CD4-positive, CD25-positive, alpha-beta regulatory T cell (primary cell): ENCODE results near the gene NOL6. TPM values are rescaled to one million over a fixed set of nuclear protein-coding genes. Genes with fewer than 3 reads are reported as not detected.

Source experiments
- ATAC-seq, 2 donors: fragments of 150-1000 bp; cut with Tn5 transposase; one replicate each; pipeline ENCODE4 v1.10.0; 2021; ENCODE audit warnings: low read depth in 2 of 2, moderate number of reproducible peaks in 2 of 2, moderate library complexity in 1 of 2
- DNase-seq, 3 donors: peaks; one replicate each; pipeline versions ENCODE4 v3.0.0 to v3.0.0-alpha.2; 2012 to 2022; ENCODE audit warnings: mixed read lengths in 1 of 3
- H3K27ac ChIP-seq: one replicate; pipeline ENCODE4 v1.7.0; 2013; ENCODE audit warnings: mild to moderate bottlenecking, low read length; ENCODE audit not compliant: insufficient read depth, poor library complexity, severe bottlenecking
- H3K27me3 ChIP-seq: one replicate; pipeline ENCODE4 v1.7.0; 2013; ENCODE audit warnings: low read length; ENCODE audit not compliant: control insufficient read depth, insufficient read depth
- H3K36me3 ChIP-seq: one replicate; pipeline ENCODE4 v1.7.0; 2013; ENCODE audit warnings: mild to moderate bottlenecking, low read length, moderate library complexity; ENCODE audit not compliant: control insufficient read depth, insufficient read depth
- H3K4me1 ChIP-seq: 2 replicates; pipeline ENCODE4 v1.7.0; 2013; ENCODE audit warnings: mild to moderate bottlenecking, low read length; ENCODE audit not compliant: insufficient read depth, control insufficient read depth, poor library complexity, severe bottlenecking
- H3K4me3 ChIP-seq: one replicate; pipeline ENCODE4 v1.7.0; 2013; ENCODE audit warnings: low read depth, mild to moderate bottlenecking, low read length, moderate library complexity
- H3K9me3 ChIP-seq, 2 experiments: 1 replicate in 1 of 2; 2 replicates in 1 of 2; pipeline ENCODE4 v1.7.0; 2013; ENCODE audit warnings: low read length in 2 of 2, mild to moderate bottlenecking in 1 of 2, moderate library complexity in 1 of 2; ENCODE audit not compliant: control insufficient read depth in 2 of 2
- H3K27ac Mint-ChIP-seq, 3 donors: one replicate each; pipeline ENCODE4 v1.8.0; 2020 to 2022; ENCODE audit warnings: mild to moderate bottlenecking in 3 of 3, mixed read lengths in 3 of 3, moderate library complexity in 2 of 3
- H3K27me3 Mint-ChIP-seq: one replicate; pipeline ENCODE4 v1.8.0; 2022; ENCODE audit warnings: mild to moderate bottlenecking, mixed read lengths
- H3K36me3 Mint-ChIP-seq: one replicate; pipeline ENCODE4 v1.8.0; 2020; ENCODE audit warnings: mixed read lengths
- H3K4me1 Mint-ChIP-seq, 4 donors: one replicate each; pipeline ENCODE4 v1.8.0; 2020 to 2022; ENCODE audit warnings: mixed read lengths in 4 of 4, mild to moderate bottlenecking in 1 of 4
- H3K4me3 Mint-ChIP-seq, 4 donors: one replicate each; pipeline ENCODE4 v1.8.0; 2020 to 2022; ENCODE audit warnings: mild to moderate bottlenecking in 4 of 4, mixed read lengths in 4 of 4, moderate library complexity in 3 of 4
- H3K9me3 Mint-ChIP-seq, 7 donors: one replicate each; pipeline ENCODE4 v1.8.0; 2020 to 2022; ENCODE audit warnings: mixed read lengths in 7 of 7, mild to moderate bottlenecking in 3 of 7, moderate library complexity in 2 of 7
- polyA plus RNA-seq, 4 donors: library from polyadenylated mRNA; unstranded; fragments of 300-500 nt; fragmentation: Illumina TruSeq; gene quantifications; one replicate each; pipeline ENCODE4 v1.2.3, GENCODE V29; 2021
- total RNA-seq: library from RNA; stranded (reverse); gene quantifications from one replicate; pipeline ENCODE4 v1.2.3, GENCODE V29; 2022

NOL6 gene
- total and polyA plus RNA-seq, 5 donors from 2014 or later = 13.4 to 29.4 (median 14.4) TPM

- Histone ChIP-seq H3K4me3 (no peak overlapping the region), H3K27ac (peak overlapping the region; percentile 52), H3K9me3 (no peaks in the 10 kb centered on the region), H3K36me3 (peaks cover 45% of the 10 kb centered on the region), H3K4me1 (peaks cover 52% of the 10 kb centered on the region), H3K27me3 (no peaks in the 10 kb centered on the region)
- DNase-seq (no peak), ATAC-seq (no peak)
- H3K9me3 Mint-ChIP-seq = peaks cover 0 to 1% (median 0%) of the 10 kb centered on the region in 7 donors
- H3K36me3 Mint-ChIP-seq = peaks cover 33% of the 10 kb centered on the region
- peak overlapping the region; percentile 57 to 96 (median 78) for H3K4me3 Mint-ChIP-seq
- H3K4me1 Mint-ChIP-seq = peaks cover 14 to 72% (median 31%) of the 10 kb centered on the region in 4 donors
- H3K27me3 Mint-ChIP-seq = no peaks in the 10 kb centered on the region
- H3K27ac Mint-ChIP-seq = peak overlapping the region; percentile 73 to 93 (median 76)
Observed at GRCh38 chr9:33443464-33444154, 30.1 kb downstream of the NOL6 start.

- H3K9me3 ChIP-seq = no peaks in the 10 kb centered on the region
- no peaks in the 10 kb centered on the region for H3K27me3 ChIP-seq
- no peak for ATAC-seq
- no peak overlapping the region for H3K27ac ChIP-seq
- Mint-ChIP-seq H3K36me3 (peaks cover 33% of the 10 kb centered on the region), H3K4me3 (peak overlapping the region; percentile 36 to 89 (median 54)), H3K9me3 (no peaks in the 10 kb centered on the region), H3K27ac (no peak overlapping the region), H3K27me3 (no peaks in the 10 kb centered on the region), H3K4me1 (peaks cover 15 to 67% (median 31%) of the 10 kb centered on the region in 4 donors)
- peaks cover 45% of the 10 kb centered on the region for H3K36me3 ChIP-seq
- H3K4me1 ChIP-seq = peaks cover 46% of the 10 kb centered on the region
- no peak for DNase-seq
- H3K4me3 ChIP-seq = no peak overlapping the region
Observed at GRCh38 chr9:33443047-33443446, 30.7 kb downstream of the NOL6 start.

DNA sequence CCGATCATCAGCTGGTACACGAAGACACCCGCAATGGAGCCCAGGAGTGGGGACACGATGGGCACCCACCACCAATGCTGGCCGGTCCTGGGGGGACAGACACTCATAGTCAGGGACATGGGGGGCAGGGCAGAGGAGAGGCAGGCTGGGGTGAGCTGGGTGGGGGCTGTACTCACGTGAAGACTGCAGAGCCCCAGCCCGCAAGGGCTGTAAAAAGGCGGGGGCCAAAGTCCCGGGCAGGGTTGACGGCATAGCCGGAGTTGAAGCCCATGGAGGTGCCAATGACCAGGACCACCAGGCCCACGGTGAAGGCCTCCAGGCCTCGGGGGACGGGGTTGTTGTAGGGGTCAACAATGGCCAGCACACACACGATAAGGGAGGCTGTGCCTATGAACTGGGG is 31.6 kb downstream of the NOL6 start:
- H3K36me3 ChIP-seq = peaks cover 45% of the 10 kb centered on the region
- Mint-ChIP-seq H3K36me3 (peaks cover 33% of the 10 kb centered on the region), H3K27ac (no peak overlapping the region), H3K27me3 (no peaks in the 10 kb centered on the region), H3K4me3 (peak overlapping the region in 1 of 4 donors; percentile 89), H3K4me1 (peaks cover 18 to 66% (median 30%) of the 10 kb centered on the region in 4 donors), H3K9me3 (no peaks in the 10 kb centered on the region)
- H3K4me3 ChIP-seq = no peak overlapping the region
- no peaks in the 10 kb centered on the region for H3K9me3 ChIP-seq
- H3K27me3 ChIP-seq = no peaks in the 10 kb centered on the region
- no peak for DNase-seq
- ATAC-seq = no peak
- H3K4me1 ChIP-seq = peaks cover 39% of the 10 kb centered on the region
- H3K27ac ChIP-seq = peak overlapping the region; percentile 6

DNA sequence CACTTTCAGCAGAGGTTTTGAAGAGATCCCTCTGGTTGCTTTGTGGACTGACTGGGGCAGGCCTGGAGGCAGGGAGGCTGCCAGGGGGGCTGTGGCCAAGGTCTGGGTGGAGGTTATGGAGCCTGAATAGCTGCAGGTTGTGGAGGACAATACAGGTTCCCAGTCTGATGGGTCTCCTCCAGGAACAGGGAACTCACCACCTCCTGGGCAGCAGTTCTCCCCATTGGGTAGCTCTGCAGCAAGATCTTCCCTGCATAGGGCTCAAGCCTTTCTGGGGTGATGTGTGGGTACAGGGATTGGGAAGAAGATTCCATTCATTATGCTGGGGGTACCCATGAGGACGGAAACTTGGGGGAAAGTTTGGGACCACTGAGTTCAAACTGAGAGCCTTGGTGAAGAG is 33.1 kb downstream of the NOL6 start:
- DNase-seq = no peak
- Mint-ChIP-seq H3K4me1 (peaks cover 16 to 54% (median 22%) of the 10 kb centered on the region in 4 donors), H3K27ac (peak overlapping the region in 2 of 3 donors; percentile 3 to 33), H3K9me3 (no peaks in the 10 kb centered on the region), H3K4me3 (peak overlapping the region in 1 of 4 donors; percentile 74), H3K27me3 (no peaks in the 10 kb centered on the region), H3K36me3 (peaks cover 33% of the 10 kb centered on the region)
- peaks cover 24% of the 10 kb centered on the region for H3K4me1 ChIP-seq
- H3K27me3 ChIP-seq = no peaks in the 10 kb centered on the region
- H3K36me3 ChIP-seq = peaks cover 45% of the 10 kb centered on the region
- H3K27ac ChIP-seq = no peak overlapping the region
- ATAC-seq = no peak
- no peak overlapping the region for H3K4me3 ChIP-seq
- no peaks in the 10 kb centered on the region for H3K9me3 ChIP-seq

DNA sequence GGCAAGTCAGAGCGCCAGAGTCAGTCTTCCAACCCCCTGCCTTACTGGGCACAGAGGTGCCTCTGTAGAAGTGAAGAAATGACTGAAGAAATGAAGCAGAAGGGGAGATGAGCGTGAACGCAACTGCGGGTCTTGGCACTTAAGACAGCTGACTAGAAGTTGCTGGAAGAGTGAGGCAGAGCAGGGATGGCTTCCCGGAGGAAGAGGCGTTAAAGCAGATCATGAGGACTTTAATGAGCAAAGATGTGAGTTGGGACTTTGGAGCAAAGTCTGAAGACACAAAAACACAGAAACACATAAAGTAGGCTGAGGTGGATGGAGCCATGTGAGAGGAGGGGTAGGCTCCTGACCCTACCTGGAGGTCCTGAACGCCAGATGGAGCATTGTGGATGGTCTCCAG is 33.5 kb downstream of the NOL6 start:
- Mint-ChIP-seq H3K4me1 (peaks cover 15 to 50% (median 20%) of the 10 kb centered on the region in 4 donors), H3K36me3 (peaks cover 32% of the 10 kb centered on the region), H3K4me3 (peak overlapping the region in 1 of 4 donors; percentile 74)

GRCh38 chr9:33439731-33440130 is 34.0 kb downstream of the NOL6 start:
- ATAC-seq (no peak), DNase-seq (no peak)
- H3K9me3 ChIP-seq = no peaks in the 10 kb centered on the region
- Mint-ChIP-seq H3K4me3 (peak overlapping the region in 1 of 4 donors; percentile 74), H3K27me3 (no peaks in the 10 kb centered on the region), H3K27ac (peak overlapping the region in 2 of 3 donors; percentile 33 to 69), H3K4me1 (peaks cover 11 to 45% (median 15%) of the 10 kb centered on the region in 4 donors), H3K36me3 (peaks cover 27% of the 10 kb centered on the region), H3K9me3 (no peaks in the 10 kb centered on the region)
- no peak overlapping the region for H3K27ac ChIP-seq
- no peaks in the 10 kb centered on the region for H3K27me3 ChIP-seq
- H3K4me1 ChIP-seq = peaks cover 15% of the 10 kb centered on the region
- H3K4me3 ChIP-seq = no peak overlapping the region
- peaks cover 40% of the 10 kb centered on the region for H3K36me3 ChIP-seq

More for the DNA sequence above, 33.5 kb downstream of the NOL6 start:
- Histone ChIP-seq H3K4me1 (peaks cover 20% of the 10 kb centered on the region), H3K9me3 (no peaks in the 10 kb centered on the region), H3K27ac (no peak overlapping the region), H3K27me3 (no peaks in the 10 kb centered on the region), H3K4me3 (no peak overlapping the region), H3K36me3 (peaks cover 45% of the 10 kb centered on the region)
- H3K27me3 Mint-ChIP-seq = no peaks in the 10 kb centered on the region
- no peaks in the 10 kb centered on the region for H3K9me3 Mint-ChIP-seq
- ATAC-seq (no peak), DNase-seq (no peak)
- peak overlapping the region in 2 of 3 donors; percentile 3 to 33 for H3K27ac Mint-ChIP-seq

- Mint-ChIP-seq H3K27ac (peak overlapping the region in 1 of 3 donors; percentile 69), H3K27me3 (no peaks in the 10 kb centered on the region), H3K36me3 (peaks cover 26% of the 10 kb centered on the region), H3K4me3 (peak overlapping the region in 1 of 4 donors; percentile 38), H3K4me1 (peaks cover 10 to 39% (median 13%) of the 10 kb centered on the region in 4 donors), H3K9me3 (no peaks in the 10 kb centered on the region)
- no peak for ATAC-seq
- Histone ChIP-seq H3K36me3 (peaks cover 39% of the 10 kb centered on the region), H3K9me3 (no peaks in the 10 kb centered on the region), H3K4me1 (peaks cover 9% of the 10 kb centered on the region), H3K27me3 (no peaks in the 10 kb centered on the region), H3K4me3 (no peak overlapping the region), H3K27ac (no peak overlapping the region)
- DNase-seq = no peak
Observed at GRCh38 chr9:33438926-33439680, 34.6 kb downstream of the NOL6 start.
